ENCODE data around the gene CNTN5. TPM values are rescaled to one million over a fixed set of nuclear protein-coding genes. Genes with fewer than 3 reads are reported as not detected.

CNTN5 gene
- total and polyA plus RNA-seq, 10 of the 15 experiments (the other 5 are each of a cell fraction or from before 2014, with no cell fraction given), result 0.01 TPM; not detected in 9

GRCh38 chr11:99865951-99866350, 845.2 kb downstream of the CNTN5 start (continued):
- TF ChIP-seq ZNF592 (IDR thresholded peaks at IDR 0.05) (no peak), SKIL (IDR thresholded peaks at IDR 0.05; ENCODE audit: low read depth, poor library complexity, severe bottlenecking) (no peak), ZNF687 (IDR thresholded peaks at IDR 0.05) (no peak), ZNF274 (IDR thresholded peaks at IDR 0.05; ENCODE audit: insufficient read depth, insufficient read length) (no peak), KLF5 (IDR thresholded peaks at IDR 0.05; ENCODE audit: partially characterized antibody) (no peak), ETV6 (conservative IDR thresholded peaks at IDR 0.05 in 1 of 2, IDR thresholded peaks at IDR 0.05 in 1 of 2; ENCODE audit: borderline replicate concordance in 1 of 2, low read depth in 1 of 2) (no peak)
